ENCODE results near the gene PRM1. TPM values are rescaled to one million over a fixed set of nuclear protein-coding genes. Genes with fewer than 3 reads are reported as not detected.

The PRM1 gene
- total RNA-seq, 1 experiment from 2014 or later: not detected

GRCh38 chr16:11256661-11257130 lies 24.4 kb downstream of the PRM1 start:
- peaks cover 30 to 31% of the 10 kb centered on the region in 2 experiments for H3K4me1 Mint-ChIP-seq
- no peak overlapping the region for H3K14ac ChIP-seq (ENCODE audit: insufficient read depth, low read length)
- no peak overlapping the region for H4K5ac ChIP-seq (ENCODE audit: insufficient read length, low read depth, low read length)
- peaks cover 5 to 13% (median 8%) of the 10 kb centered on the region in 3 experiments; a peak in 5 of 7 replicates for H3K36me3 Mint-ChIP-seq (ENCODE audit: insufficient read depth in 1 of 3, low read depth in 3 of 3)
- peaks cover 10% of the 10 kb centered on the region; the same call in 1 of the 2 replicates for H3K79me2 ChIP-seq (ENCODE audit: insufficient read depth, low read length)
- WGBS (ENCODE audit: extremely low coverage, insufficient read length, low lambda C conversion rate): no CpG with 5 or more reads among the region's 32 CpGs
- no peak overlapping the region for H2AK5ac ChIP-seq (ENCODE audit: insufficient read length, low read length)
- no peak overlapping the region for H2BK5ac ChIP-seq (ENCODE audit: insufficient read length, low read length)
- no peak overlapping the region for H3T11ph ChIP-seq (ENCODE audit: low read length)
- no peak overlapping the region for H2BK12ac ChIP-seq (ENCODE audit: insufficient read length, low read depth, low read length)
- peaks cover 6% of the 10 kb centered on the region for H4K20me1 ChIP-seq (ENCODE audit: control insufficient read depth, insufficient read depth, insufficient read length)
- peaks cover 5% of the 10 kb centered on the region; the same call in 1 of the 2 replicates for H3K4me1 ChIP-seq (ENCODE audit: insufficient read depth, low read length)
- H3K9me3 ChIP-seq (ENCODE audit: control insufficient read depth, low read depth, low read length): no peaks in the 10 kb centered on the region
- H2AFZ ChIP-seq (ENCODE audit: low read length): no peak overlapping the region
- DNase-seq: peak; percentile 57
- no peak overlapping the region for H3K4ac ChIP-seq (ENCODE audit: low read depth, low read length)
- peak overlapping the region; percentile 45 for H3K9ac ChIP-seq (ENCODE audit: extremely low read depth, insufficient read length, low read length)
- H3K18ac ChIP-seq (ENCODE audit: insufficient read length, low read depth, low read length): peak overlapping the region; percentile 66
- no peaks in the 10 kb centered on the region for H3K9me3 Mint-ChIP-seq
- H2BK20ac ChIP-seq (ENCODE audit: low read depth, low read length, poor library complexity, severe bottlenecking): no peak overlapping the region
- H3K4me3 Mint-ChIP-seq: peak overlapping the region; percentile 87 to 89
- H2BK120ac ChIP-seq (ENCODE audit: low read depth, low read length, poor library complexity, severe bottlenecking): no peak overlapping the region
- H3K23ac ChIP-seq (ENCODE audit: insufficient read length, low read depth, low read length): no peak overlapping the region
- TF ChIP-seq CTCF (conservative IDR thresholded peaks at IDR 0.05): no peak
- no peak overlapping the region for H3K56ac ChIP-seq (ENCODE audit: insufficient read length, low read depth, low read length)
- peak overlapping the region; percentile 72 to 92 (median 81); a peak in 4 of 7 replicates for H3K27ac Mint-ChIP-seq
- H3K27me3 Mint-ChIP-seq (ENCODE audit: low read depth): no peaks in the 10 kb centered on the region; the same call in 1 of the 2 replicates
- peaks cover 9% of the 10 kb centered on the region for H3K23me2 ChIP-seq (ENCODE audit: insufficient read length, low read depth, low read length, poor library complexity, severe bottlenecking)
- no peak overlapping the region for H4K91ac ChIP-seq (ENCODE audit: insufficient read length, low read depth, low read length)
- no peak overlapping the region for H3K27ac ChIP-seq (ENCODE audit: insufficient read length, low read depth, low read length)
- H2BK15ac ChIP-seq (ENCODE audit: low read depth, low read length): no peak overlapping the region
- no peak overlapping the region for H4K8ac ChIP-seq (replicated peaks; ENCODE audit: insufficient read length, low read depth, low read length)
- H3K79me1 ChIP-seq (ENCODE audit: insufficient read depth, low read depth, low read length, poor library complexity, severe bottlenecking): no peaks in the 10 kb centered on the region
- H3K27me3 ChIP-seq (ENCODE audit: insufficient read depth, low read length): no peaks in the 10 kb centered on the region
- peak overlapping the region; percentile 78 for H3K4me2 ChIP-seq (ENCODE audit: insufficient read depth, insufficient read length, low read length)

Measured in H9 (cell line).